HepG2 (cell line): ENCODE measurements around the gene TMX2. TPM values are rescaled to one million over a fixed set of nuclear protein-coding genes. Genes with fewer than 3 reads are reported as not detected.
A peak's percentile ranks its signal among the peaks of the same experiment; 100 is the strongest.

ENCODE experiments used
- ISL2 ChIP-seq: sonication (generic); formaldehyde crosslinking; IDR thresholded peaks from 2 replicates; pipeline ENCODE4 v1.5.0; 2020; ENCODE audit warnings: missing genetic modification reagents
- PHB2 ChIP-seq: fragments of 450-650 bp; IDR thresholded peaks from 2 replicates; pipeline ENCODE4 v1.6.1; 2018; ENCODE audit not compliant: partially characterized antibody
- SYNCRIP ChIP-seq: fragments of 200-400 bp; formaldehyde crosslinking; IDR thresholded peaks from 2 replicates; pipeline ENCODE4 v1.6.1; 2018; ENCODE audit warnings: mild to moderate bottlenecking, low read depth, low read length; ENCODE audit not compliant: insufficient read depth
- ZNF232 ChIP-seq: sonication (generic); formaldehyde crosslinking; IDR thresholded peaks from 2 replicates; pipeline ENCODE4 v1.4.0; 2020; ENCODE audit warnings: missing genetic modification reagents, borderline replicate concordance
- ZNF761 ChIP-seq: sonication (generic); formaldehyde crosslinking; conservative IDR thresholded peaks from 2 replicates; pipeline ENCODE4 v1.4.0; 2020; ENCODE audit warnings: mild to moderate bottlenecking, missing genetic modification reagents
- polyA plus RNA-seq, 8 experiments: library from polyadenylated mRNA; depleted of rRNA in 3 of 8; stranded (reverse) in 7 of 8; unstranded in 1 of 8; fragments of >200 nt; fragmentation: Illumina TruSeq in 4 of 8; extraction: Trizol in 4 of 8; gene quantifications; 2 replicates each; pipeline versions ENCODE4 v1.2.1 to v1.2.3, GENCODE V29; 2011 to 2016; ENCODE audit warnings: low read depth in 4 of 8, missing spikeins in 1 of 8, mixed read lengths in 1 of 8; ENCODE audit not compliant: insufficient read depth in 1 of 8
- total RNA-seq, 5 experiments: library from RNA; depleted of rRNA; stranded (reverse); fragments of >200 nt; fragmentation: Illumina TruSeq; extraction: Trizol; gene quantifications; 2 replicates each; pipeline ENCODE4 v1.2.3, GENCODE V29; 2016; ENCODE audit warnings: low read depth in 1 of 5
- TF ChIP-seq, protein P1 (sequence below): sonication (generic); formaldehyde crosslinking; IDR thresholded peaks from 2 replicates; pipeline ENCODE4 v1.5.0; 2020; ENCODE audit warnings: mild to moderate bottlenecking, missing genetic modification reagents, borderline replicate concordance
- TF ChIP-seq, protein P2 (sequence below): sonication (generic); formaldehyde crosslinking; IDR thresholded peaks from 2 replicates; pipeline ENCODE4 v1.5.0; 2020; ENCODE audit warnings: missing genetic modification reagents
- TF ChIP-seq, protein P3 (sequence below): sonication (generic); formaldehyde crosslinking; IDR thresholded peaks from 2 replicates; pipeline ENCODE4 v1.4.0; 2020; ENCODE audit warnings: missing genetic modification reagents
- TF ChIP-seq, protein P4 (sequence below): IDR thresholded peaks from 2 replicates; pipeline ENCODE4 v1.6.1; 2016; ENCODE audit warnings: low read depth, missing genetic modification reagents, missing compliant biosample characterization

The TMX2 gene
- total and polyA plus RNA-seq, 2 of the 13 experiments (the other 11 are each of a cell fraction or from before 2014, with no cell fraction given): 84.5 to 129 TPM

DNA sequence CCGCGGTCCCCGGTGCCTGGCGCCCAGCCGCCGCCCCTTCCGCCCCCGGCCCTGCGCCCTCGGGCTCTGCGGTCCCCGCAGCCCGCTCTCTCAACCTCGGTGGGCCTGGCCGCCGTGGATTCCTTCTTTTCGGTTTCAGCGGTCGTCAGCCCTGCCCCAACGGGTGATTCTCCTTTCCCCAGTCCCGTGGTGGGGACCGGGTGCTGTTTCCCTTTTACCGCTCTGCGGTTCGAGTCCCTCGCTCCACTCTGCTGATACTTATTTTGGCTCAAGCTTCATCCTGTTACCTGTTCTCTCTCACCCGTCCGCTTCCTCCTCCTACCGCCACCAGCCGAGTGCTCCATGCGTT lies 44.0 kb upstream of the TMX2 start (continued):
- TF ChIP-seq, protein P1, sequence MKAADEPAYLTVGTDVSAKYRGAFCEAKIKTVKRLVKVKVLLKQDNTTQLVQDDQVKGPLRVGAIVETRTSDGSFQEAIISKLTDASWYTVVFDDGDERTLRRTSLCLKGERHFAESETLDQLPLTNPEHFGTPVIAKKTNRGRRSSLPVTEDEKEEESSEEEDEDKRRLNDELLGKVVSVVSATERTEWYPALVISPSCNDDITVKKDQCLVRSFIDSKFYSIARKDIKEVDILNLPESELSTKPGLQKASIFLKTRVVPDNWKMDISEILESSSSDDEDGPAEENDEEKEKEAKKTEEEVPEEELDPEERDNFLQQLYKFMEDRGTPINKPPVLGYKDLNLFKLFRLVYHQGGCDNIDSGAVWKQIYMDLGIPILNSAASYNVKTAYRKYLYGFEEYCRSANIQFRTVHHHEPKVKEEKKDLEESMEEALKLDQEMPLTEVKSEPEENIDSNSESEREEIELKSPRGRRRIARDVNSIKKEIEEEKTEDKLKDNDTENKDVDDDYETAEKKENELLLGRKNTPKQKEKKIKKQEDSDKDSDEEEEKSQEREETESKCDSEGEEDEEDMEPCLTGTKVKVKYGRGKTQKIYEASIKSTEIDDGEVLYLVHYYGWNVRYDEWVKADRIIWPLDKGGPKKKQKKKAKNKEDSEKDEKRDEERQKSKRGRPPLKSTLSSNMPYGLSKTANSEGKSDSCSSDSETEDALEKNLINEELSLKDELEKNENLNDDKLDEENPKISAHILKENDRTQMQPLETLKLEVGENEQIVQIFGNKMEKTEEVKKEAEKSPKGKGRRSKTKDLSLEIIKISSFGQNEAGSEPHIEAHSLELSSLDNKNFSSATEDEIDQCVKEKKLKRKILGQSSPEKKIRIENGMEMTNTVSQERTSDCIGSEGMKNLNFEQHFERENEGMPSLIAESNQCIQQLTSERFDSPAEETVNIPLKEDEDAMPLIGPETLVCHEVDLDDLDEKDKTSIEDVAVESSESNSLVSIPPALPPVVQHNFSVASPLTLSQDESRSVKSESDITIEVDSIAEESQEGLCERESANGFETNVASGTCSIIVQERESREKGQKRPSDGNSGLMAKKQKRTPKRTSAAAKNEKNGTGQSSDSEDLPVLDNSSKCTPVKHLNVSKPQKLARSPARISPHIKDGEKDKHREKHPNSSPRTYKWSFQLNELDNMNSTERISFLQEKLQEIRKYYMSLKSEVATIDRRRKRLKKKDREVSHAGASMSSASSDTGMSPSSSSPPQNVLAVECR (CRISPR knock-in tag): peak; percentile 61; the same call in 1 of the 2 replicates
- TF ChIP-seq, protein P2, sequence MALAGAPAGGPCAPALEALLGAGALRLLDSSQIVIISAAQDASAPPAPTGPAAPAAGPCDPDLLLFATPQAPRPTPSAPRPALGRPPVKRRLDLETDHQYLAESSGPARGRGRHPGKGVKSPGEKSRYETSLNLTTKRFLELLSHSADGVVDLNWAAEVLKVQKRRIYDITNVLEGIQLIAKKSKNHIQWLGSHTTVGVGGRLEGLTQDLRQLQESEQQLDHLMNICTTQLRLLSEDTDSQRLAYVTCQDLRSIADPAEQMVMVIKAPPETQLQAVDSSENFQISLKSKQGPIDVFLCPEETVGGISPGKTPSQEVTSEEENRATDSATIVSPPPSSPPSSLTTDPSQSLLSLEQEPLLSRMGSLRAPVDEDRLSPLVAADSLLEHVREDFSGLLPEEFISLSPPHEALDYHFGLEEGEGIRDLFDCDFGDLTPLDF (CRISPR knock-in tag): no peak
- TF ChIP-seq ZNF232 (no peak), ZNF761 (CRISPR knock-in tag) (0 out of 2 replicates have a peak, but pooled peaks have one; percentile 9), PHB2 (no peak), ISL2 (CRISPR knock-in tag) (peak; percentile 16; the same call in 1 of the 2 replicates), SYNCRIP (no peak)
- TF ChIP-seq, protein P3, sequence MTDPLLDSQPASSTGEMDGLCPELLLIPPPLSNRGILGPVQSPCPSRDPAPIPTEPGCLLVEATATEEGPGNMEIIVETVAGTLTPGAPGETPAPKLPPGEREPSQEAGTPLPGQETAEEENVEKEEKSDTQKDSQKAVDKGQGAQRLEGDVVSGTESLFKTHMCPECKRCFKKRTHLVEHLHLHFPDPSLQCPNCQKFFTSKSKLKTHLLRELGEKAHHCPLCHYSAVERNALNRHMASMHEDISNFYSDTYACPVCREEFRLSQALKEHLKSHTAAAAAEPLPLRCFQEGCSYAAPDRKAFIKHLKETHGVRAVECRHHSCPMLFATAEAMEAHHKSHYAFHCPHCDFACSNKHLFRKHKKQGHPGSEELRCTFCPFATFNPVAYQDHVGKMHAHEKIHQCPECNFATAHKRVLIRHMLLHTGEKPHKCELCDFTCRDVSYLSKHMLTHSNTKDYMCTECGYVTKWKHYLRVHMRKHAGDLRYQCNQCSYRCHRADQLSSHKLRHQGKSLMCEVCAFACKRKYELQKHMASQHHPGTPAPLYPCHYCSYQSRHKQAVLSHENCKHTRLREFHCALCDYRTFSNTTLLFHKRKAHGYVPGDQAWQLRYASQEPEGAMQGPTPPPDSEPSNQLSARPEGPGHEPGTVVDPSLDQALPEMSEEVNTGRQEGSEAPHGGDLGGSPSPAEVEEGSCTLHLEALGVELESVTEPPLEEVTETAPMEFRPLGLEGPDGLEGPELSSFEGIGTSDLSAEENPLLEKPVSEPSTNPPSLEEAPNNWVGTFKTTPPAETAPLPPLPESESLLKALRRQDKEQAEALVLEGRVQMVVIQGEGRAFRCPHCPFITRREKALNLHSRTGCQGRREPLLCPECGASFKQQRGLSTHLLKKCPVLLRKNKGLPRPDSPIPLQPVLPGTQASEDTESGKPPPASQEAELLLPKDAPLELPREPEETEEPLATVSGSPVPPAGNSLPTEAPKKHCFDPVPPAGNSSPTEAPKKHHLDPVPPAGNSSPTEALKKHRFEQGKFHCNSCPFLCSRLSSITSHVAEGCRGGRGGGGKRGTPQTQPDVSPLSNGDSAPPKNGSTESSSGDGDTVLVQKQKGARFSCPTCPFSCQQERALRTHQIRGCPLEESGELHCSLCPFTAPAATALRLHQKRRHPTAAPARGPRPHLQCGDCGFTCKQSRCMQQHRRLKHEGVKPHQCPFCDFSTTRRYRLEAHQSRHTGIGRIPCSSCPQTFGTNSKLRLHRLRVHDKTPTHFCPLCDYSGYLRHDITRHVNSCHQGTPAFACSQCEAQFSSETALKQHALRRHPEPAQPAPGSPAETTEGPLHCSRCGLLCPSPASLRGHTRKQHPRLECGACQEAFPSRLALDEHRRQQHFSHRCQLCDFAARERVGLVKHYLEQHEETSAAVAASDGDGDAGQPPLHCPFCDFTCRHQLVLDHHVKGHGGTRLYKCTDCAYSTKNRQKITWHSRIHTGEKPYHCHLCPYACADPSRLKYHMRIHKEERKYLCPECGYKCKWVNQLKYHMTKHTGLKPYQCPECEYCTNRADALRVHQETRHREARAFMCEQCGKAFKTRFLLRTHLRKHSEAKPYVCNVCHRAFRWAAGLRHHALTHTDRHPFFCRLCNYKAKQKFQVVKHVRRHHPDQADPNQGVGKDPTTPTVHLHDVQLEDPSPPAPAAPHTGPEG (CRISPR knock-in tag): no peak
- TF ChIP-seq, protein P4, sequence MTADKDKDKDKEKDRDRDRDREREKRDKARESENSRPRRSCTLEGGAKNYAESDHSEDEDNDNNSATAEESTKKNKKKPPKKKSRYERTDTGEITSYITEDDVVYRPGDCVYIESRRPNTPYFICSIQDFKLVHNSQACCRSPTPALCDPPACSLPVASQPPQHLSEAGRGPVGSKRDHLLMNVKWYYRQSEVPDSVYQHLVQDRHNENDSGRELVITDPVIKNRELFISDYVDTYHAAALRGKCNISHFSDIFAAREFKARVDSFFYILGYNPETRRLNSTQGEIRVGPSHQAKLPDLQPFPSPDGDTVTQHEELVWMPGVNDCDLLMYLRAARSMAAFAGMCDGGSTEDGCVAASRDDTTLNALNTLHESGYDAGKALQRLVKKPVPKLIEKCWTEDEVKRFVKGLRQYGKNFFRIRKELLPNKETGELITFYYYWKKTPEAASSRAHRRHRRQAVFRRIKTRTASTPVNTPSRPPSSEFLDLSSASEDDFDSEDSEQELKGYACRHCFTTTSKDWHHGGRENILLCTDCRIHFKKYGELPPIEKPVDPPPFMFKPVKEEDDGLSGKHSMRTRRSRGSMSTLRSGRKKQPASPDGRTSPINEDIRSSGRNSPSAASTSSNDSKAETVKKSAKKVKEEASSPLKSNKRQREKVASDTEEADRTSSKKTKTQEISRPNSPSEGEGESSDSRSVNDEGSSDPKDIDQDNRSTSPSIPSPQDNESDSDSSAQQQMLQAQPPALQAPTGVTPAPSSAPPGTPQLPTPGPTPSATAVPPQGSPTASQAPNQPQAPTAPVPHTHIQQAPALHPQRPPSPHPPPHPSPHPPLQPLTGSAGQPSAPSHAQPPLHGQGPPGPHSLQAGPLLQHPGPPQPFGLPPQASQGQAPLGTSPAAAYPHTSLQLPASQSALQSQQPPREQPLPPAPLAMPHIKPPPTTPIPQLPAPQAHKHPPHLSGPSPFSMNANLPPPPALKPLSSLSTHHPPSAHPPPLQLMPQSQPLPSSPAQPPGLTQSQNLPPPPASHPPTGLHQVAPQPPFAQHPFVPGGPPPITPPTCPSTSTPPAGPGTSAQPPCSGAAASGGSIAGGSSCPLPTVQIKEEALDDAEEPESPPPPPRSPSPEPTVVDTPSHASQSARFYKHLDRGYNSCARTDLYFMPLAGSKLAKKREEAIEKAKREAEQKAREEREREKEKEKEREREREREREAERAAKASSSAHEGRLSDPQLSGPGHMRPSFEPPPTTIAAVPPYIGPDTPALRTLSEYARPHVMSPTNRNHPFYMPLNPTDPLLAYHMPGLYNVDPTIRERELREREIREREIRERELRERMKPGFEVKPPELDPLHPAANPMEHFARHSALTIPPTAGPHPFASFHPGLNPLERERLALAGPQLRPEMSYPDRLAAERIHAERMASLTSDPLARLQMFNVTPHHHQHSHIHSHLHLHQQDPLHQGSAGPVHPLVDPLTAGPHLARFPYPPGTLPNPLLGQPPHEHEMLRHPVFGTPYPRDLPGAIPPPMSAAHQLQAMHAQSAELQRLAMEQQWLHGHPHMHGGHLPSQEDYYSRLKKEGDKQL (CRISPR knock-in tag): no peak
